Stimulated activated CD8-positive, alpha-beta memory T cell treated with anti-CD3 and anti-CD28 coated beads, Interleukin-7, amount 100 ng/mL, for 4 hours (primary cell): ENCODE data around the gene LAPTM5.
"Not testable (repeated sequence)": the region's sequence is repeated elsewhere in the genome, so short reads cannot be mapped to it uniquely, and the experiment has no call there.

ENCODE experiments used
- DNase-seq, 2 donors: peaks; one replicate each; pipeline ENCODE4 v3.0.0-alpha.2; 2020; ENCODE audit warnings: low read depth in 2 of 2

Gene LAPTM5, protein sequence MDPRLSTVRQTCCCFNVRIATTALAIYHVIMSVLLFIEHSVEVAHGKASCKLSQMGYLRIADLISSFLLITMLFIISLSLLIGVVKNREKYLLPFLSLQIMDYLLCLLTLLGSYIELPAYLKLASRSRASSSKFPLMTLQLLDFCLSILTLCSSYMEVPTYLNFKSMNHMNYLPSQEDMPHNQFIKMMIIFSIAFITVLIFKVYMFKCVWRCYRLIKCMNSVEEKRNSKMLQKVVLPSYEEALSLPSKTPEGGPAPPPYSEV

DNA sequence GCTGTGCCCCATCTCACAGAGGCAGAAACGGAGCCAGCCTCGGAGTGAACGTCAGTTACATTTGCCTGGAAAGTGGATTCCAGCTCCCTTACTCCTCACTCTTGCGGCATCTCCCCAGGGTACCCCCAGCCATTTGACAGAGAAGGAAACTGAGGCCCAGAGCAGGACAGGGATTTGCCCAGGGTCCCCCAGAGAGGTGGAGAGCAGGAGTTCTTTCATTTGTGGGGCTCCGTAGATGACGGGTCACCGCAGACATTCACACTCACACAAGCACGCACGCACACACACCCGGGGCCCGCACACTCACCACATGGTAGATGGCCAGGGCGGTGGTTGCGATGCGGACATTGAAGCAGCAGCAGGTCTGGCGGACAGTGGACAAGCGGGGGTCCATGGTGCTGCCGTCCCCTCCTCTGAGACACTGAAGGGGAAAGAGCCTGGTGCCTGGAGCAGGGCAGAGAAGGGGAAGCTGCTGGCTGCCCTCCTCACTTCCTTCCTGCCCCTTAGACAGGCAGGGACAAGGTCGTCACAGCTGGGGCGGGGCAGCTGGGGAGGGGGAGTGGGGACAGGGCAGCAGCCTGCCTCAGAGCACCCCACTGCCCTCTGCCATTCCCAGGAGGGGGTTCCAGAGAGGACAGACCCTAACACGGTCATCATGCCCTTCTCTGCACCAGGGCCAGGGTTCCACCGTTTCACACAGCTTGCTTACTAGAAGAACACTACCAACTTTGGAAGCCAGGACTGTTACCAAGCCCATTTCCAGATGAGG lies at the start of gene LAPTM5:
TSS of gene LAPTM5 (minus strand) at position 423 of the 769 bp plus-strand sequence. CDS start at position 394, 29 bp downstream.
- DNase-seq, result peak in 1 of 2 donors; percentile 62

DNA sequence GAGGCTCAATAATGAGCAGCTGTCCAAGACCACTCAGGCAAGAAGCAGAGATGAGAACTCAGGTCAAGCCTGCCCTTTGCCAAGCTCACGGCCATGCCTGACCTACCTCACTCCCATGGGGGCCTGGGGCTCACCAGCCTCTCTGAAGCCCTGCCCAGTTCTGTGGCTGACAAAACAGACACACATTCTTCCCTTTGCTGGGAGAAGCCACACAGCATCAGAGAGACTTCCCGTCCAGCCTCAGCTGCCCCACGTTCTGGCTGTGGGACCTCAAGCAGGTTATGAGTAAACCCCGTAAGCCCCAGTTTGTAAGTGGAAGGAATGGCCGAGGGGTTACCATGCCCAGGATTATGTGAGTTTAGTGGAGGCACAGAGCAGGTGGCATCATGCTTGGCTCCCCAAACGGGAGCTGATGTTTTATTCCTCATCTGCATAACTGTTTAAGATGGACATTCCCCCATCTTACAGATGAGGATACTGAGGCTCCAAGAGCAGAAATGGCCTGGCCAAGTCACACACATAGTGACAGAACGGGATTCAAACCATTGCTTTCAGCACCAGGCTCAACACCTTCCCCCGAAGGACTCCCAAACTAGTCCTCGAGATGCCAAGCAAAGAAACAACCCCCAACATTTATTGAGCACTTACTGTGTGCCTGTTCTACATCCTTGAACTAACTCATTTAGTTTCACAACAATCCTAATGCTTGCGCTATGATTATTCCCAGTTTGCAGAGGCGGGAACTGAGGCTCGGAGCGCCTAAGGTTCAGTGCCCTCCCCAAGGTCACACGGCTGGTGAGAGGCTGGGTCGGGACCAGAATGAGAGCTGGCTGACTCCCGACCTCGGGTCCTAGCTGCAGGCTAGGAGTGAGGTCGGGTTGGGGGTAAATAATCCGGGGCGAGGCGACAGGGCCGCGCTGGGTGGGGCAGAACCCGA lies 49.1 kb upstream of the LAPTM5 start:
- DNase-seq, result no peak

- DNase-seq, result no peak
Observed at GRCh38 chr1:30805304-30806003, 47.9 kb upstream of the LAPTM5 start.

GRCh38 chr1:30804822-30805221 lies 47.2 kb upstream of the LAPTM5 start:
- DNase-seq, result no peak

- DNase-seq, result no peak
Observed at GRCh38 chr1:30804352-30804751, 46.8 kb upstream of the LAPTM5 start.

GRCh38 chr1:30803562-30803961 lies 46.0 kb upstream of the LAPTM5 start:
- no peak for DNase-seq

DNA sequence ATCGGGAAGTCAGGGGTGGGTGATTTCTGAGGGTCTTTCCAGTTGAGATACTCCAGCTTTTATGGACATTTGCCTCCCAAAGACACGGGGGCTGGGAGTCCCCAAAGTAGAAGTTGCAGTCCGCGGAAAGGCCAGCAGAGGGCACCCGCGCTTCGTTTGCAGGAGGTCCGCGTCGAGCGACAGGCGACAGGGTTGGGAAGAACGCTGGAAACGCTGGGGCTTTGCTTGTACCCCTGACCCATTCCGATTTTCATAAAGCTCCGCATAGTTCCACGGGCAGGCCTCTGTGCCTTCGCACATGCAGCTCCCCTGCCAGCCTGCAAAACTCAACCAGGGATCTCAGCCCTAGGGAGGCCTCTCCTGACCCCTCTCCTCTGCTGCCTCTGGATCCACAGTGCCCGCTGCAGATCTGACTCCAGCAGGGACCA lies 44.2 kb upstream of the LAPTM5 start:
- DNase-seq, result peak; percentile 48 to 62

DNA sequence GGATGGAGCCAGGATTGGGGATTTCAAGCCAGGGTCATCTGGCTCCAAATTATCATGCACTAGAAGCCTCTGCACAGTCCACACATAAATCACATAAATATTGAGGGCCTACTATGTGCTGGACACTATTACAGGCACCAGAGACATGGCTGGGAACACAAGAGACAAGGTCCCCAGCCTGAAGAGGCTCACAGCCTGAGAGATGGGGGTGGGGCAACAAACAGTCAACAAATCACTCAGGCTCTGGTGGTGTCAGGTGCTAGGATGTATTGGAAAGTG lies 41.6 kb upstream of the LAPTM5 start:
- no peak for DNase-seq

DNA sequence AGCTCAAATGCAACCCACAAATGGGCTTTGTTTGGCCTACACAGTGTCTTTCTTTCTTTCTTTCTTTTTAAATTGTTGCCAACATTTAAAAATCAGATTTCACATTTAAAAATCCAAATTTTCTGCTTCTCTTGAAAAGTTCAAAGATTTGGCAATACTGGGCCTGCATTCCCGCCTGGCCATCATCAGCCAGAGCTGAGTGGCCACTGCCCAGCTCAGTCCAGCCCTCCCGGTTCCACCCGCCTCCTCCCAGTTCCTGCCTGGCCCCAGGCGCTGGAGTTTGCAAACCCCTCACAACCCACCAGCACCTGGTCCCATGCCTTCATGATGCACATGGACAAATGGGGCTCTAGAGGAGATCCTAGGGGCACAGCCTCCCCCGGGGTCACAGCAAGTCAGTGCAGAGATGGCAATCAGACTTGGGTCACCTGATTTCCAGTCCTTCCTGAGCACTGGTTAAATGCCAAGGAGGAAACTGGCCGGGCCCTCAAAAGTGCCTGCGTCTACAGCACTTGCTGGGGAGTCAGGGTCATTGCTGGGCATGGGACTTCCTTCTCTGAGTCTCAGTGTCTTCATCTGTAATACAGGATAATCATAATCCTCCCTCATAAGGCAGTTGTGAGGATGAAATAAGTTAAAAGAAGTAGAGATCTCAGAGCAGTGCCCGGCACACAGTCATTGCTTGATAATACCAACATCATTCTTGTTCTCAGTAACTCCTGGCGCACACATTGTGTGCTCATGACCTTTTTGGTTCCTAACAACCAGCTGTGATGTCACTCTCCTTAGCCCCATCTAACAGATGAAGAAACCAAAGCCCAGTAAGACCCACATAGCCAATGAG lies 41.0 kb upstream of the LAPTM5 start:
- DNase-seq, result no peak

DNA sequence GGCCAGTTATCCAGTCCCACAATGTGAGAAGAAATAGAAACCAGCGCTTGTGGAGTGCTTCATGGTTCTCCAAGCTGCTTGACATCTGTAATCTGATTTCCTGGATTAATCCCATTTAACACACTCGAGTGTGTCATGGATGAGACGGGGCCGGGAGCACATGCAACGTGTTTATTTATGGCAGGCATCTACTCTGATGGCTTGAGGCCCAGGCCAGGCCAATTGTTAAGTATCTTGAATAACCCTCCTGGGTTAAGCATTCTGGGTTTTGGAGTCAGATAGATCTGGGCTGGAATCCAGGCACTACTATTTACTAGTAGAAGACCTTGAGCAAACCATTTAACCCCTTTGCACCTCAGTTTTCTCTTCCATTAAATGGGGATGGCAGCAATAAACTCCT lies 37.5 kb upstream of the LAPTM5 start:
- no peak for DNase-seq

DNA sequence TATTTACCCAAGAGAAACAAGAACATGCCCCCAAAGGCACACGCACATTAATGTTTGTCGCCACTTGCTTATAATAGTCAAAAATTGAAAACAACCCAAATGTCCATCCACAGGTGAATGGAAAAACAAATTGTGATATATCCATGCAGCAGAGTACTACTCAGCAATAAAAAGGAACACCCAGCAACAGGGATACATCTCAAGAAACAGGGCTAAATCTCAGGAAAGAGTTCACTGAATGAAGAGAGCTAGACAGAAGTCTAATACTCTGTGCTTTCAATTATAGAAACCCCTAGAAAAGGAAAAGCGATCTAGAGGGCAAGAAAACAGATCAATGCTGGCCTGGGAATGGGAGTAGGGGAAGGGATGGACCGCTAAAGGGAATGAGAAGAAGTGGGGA lies 36.7 kb upstream of the LAPTM5 start:
- no peak for DNase-seq

GRCh38 chr1:30793209-30793608 lies 35.6 kb upstream of the LAPTM5 start:
- no peak for DNase-seq

DNA sequence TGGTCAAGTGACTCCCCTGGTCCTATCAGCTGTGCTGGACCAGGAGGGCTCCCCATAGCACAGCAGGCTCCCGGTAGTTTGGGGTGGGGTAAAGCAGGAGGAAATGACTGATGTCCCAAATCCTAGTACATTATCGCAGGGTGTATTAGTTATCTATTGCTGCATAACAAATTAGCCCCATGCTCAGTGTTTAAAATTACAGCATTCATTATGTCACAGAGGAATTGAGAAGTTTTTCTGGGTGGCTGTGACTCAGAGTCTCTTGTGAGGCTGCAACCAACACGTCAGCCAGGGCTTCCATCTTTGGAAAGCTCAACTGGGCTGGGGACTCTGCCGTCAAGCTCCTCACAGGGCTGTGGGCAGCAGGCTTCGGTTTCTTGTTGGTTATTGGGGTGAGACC lies 34.3 kb upstream of the LAPTM5 start:
- no peak for DNase-seq

- no peak for DNase-seq
Observed at GRCh38 chr1:30790850-30791778, 33.5 kb upstream of the LAPTM5 start.

DNA sequence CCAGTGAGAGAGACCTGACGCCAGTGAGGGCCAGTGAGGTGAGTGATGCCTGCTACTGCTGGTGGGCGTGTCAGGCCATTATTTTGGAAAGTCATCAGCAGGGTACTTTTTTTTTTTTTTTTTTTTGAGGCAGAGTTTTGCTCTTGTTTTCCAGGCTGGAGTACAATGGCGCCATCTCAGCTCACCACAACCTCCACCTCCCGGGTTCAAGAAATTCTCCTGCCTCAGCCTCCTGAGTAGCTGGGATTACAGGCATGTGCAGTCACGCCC lies 32.6 kb upstream of the LAPTM5 start:
- not testable (repeated sequence) for DNase-seq

DNA sequence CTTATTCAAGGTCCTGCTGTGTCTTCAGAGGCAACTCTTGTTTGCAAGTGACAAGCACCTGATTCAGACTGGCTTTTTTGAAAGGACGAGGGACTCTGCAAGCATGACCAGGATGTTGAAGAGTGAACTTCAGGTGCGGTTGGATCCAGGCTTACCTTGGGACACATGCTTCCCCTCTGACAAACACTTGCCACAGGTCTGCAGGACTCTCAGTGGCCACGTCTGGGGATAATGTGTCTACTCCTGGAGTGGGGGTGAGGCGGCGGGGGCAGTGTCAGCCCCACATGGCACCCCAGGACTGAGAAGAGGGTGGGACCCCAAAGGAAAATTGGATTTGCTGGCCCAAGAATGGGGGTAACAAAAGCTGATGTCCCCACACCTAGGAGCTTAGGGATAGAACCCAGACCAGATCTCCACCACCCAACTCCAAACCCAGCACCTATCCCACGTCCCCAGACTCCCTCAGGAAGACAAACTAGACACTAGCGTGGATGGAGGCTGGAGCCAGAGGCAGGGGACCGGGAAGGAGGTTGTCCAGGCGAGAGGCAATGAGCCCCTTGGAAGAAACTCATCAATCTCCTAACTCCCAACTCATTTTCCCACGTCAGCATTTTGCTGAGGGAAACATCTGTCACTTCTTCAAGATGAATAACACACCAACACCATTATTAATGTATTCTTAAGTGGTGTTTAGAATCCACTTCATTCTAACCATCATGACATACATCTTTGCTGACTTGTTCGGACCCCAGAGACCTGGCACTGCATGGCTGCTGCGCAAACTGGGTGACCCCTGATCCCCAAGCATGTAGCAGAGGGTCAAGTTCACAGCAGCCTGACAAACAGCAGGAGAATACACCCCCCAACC lies 32.0 kb upstream of the LAPTM5 start:
- DNase-seq, result no peak

DNA sequence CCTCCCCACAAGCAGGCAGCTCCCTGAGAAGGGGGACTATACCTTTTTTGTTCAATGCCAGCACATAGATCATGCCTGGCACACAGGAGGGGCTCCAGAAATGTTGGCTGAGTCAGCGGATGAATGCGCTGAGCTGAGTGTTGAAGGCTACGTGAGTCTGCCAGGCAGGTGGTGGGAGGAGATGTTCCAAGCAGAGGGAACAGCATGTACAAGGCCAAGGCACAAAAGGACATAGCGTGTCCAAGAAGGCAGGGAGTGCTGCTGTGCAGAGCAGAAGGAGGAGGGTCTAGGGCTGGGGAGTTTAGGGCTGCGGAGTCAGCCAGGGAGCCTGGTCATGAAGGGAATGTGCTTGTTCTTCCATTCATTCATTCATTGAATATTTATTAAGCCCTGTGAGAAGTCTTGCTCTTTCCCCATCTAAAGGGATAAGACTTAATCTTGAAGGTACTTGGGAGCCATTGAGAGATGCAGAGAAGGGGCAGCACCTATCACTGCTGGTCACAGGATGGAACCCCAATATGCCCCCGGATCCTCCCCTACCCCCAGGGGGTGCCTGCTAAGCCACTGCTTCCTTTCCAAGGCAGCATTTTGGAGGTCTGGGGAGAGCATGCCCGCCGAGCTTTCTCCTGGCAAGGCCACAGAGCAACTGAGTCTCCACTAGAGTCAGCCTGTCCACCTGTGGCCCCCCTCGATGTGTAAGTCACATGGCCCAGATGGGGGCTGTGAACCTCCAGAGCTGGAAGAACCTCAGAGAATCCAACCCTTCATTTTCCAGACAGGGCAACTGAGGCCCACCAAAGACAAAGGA lies 31.2 kb upstream of the LAPTM5 start:
- no peak for DNase-seq

DNA sequence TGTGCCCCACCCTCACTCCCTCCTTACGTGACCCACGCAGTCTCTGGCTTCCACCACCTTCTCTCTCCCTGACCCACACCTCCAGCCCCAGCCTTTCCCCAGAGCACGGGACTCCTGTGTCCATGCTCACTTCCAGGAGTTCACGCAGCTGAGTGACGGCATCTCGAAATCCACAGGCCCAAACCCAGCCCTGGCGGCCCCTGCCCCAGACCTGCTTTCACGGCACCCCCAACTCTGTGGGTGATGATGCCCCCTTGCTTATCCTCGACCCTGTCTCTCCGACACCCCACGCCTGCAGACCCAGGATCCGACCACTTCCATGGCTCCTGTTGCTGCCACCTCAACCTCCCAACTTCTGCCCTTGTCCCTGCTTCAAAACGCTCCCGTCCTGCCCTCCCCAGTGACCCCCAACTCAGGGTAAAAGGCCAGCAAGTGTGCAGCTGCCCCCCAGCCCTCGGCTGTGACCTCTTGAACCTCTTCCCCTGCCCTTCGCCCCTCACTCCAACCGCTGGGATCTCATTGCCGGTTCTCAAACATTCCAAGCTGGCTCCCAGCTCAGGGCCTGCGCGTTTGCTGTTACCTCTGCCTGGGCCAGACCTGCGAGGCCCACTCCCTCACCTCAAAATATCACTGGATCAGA lies 30.4 kb upstream of the LAPTM5 start:
- no peak for DNase-seq
